Activated CD8-positive, alpha-beta memory T cell treated with anti-CD3 and anti-CD28 coated beads for 36 hours (primary cell): Measurements from ENCODE around the gene TCEA2. TPM values are rescaled to one million over a fixed set of nuclear protein-coding genes. Genes with fewer than 3 reads are reported as not detected.
"Not testable (repeated sequence)": the region's sequence is repeated elsewhere in the genome, so short reads cannot be mapped to it uniquely, and the experiment has no call there.

ENCODE experiments used
- CTCF ChIA-PET: fragments of 350-600 bp; sonication (Branson Sonifier 250); formaldehyde crosslinking; loops from one replicate; lab custom pipeline; 2021; ENCODE audit warnings: antibody characterized with exemption; lab: Charles Lee
- POLR2A ChIA-PET: fragments of 350-600 bp; sonication (Branson Sonifier 250); formaldehyde crosslinking; loops from one replicate; lab custom pipeline; 2021; ENCODE audit warnings: antibody characterized with exemption; lab: Charles Lee
- total RNA-seq, 2 experiments: library from RNA; stranded (reverse); gene quantifications; one replicate each; pipeline ENCODE4 v1.2.3, GENCODE V29; 2021

The TCEA2 gene
- total RNA-seq, 2 experiments from 2014 or later, result 25.9 to 27.5 TPM

DNA sequence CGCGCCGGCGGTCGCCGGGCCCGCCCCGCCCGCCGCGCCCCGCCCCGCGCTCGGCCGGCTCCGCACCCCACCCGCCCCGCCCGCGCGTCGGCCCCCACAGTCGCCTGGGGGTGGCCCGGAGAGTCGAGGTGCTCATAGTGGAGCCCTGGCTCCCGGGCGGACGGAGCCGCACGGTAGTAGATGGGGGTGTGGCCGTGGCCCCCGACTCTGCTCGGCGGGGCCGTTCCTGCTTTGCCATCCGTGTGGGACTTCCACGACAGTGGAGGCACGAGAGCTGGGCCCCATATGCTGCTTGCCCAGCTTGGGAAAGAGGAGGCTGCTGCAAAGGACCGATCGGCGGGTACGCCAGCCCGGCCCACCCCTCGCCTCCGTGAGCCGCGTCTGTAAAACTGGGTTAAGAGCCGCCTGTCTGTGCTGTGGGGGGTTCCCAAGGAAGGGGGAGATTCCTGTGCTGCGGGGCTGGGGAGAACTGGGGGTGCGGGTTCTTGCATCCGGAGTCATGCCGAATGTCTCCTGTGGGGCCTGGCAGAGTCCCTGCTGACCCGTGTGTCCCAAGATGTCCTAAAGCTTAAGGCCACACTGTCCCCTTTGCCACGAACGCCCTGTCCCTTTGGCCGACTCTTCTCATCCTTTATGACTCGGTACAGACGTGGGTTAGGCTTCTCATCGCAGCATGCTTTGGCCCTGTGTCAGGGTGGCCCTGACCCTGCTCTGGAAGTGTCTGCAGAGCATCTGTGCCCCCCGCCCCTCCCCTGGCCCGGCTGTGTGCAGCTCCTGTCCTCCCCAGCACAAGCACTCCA lies 17.2 kb downstream of the TCEA2 start, which contains the start of gene OPRL1:
TSS of gene OPRL1 (plus strand) at position 70 of the 800 bp plus-strand sequence. CDS start 12,639 bp downstream, outside the sequence.
- CTCF ChIA-PET, result interaction anchor here (0.6 to 3.6 kb wide), 5 partner anchors 21 to 439 kb away, joined by 3 to 15 read pairs (median 6); no protein-coding TSS in a partner anchor

DNA sequence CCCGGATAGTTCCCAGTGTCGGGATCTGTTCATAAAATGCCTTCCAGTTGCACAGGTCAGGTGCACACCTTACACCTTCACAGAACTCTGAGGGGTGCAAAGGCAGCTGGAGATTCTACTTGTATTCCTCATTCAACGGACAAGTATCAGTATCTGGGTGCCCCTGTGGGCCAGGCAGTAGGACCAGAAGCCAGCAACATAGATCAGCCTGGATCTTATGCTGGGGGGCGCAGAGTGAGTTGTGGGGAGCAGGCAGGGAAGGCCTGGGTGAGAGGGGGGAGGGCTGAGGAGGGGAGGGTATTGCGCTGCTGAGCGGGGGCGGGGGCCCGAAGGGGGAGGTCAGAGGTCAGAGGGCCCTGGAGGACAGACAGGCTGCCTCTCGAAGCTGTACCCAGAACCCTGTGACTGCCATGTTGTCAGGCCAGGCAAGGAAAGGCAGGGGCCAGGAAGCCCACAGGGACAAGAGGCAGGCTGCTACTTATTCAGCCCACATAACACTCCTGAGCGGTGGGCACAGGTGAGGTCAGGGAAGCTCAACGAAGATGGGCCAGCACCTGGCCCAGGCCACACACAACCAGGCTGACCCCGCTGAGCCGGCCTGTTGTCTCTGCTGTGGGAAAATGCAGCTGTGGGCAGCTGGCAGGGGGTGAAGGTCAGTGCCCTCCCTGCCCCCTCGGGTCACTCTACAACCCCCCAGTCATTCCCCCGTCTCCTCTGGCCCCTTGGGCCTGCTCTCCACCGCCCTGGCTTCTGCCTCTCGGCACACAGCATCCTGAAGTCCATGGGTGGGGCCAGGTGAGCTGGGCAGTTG lies 18.0 kb downstream of the TCEA2 start:
- ChIA-PET CTCF (interaction anchor here (0.6 to 3.6 kb wide), 5 partner anchors 12 to 49 kb away, joined by 3 to 15 read pairs (median 12); no protein-coding TSS in a partner anchor), POLR2A (no interaction called here)

More for the DNA sequence above, 17.2 kb downstream of the TCEA2 start, which contains the start of gene OPRL1:
- POLR2A ChIA-PET, result interaction anchor here (1.1 to 1.2 kb wide), 2 partner anchors 11 to 17 kb away, joined by 3 to 4 read pairs; partner anchors contain the start of gene TCEA2

DNA sequence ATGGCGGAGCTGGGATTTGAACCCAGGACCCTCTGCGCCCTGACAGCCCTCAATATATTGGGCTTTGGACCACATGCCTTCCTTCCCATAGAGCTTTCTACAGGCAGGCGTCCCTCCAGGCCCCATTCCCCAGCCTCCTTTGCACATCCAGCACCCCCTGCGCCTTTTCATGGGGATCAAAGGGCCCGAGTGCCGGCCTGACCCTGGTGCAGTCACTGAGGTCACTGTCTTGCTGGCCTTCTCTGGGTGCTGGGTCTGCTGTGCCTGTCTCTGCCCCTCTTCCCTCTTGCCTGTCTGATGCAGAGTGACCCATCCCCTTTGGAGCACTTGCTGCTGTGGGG lies 18.6 kb downstream of the TCEA2 start:
- ChIA-PET POLR2A (no interaction called here), CTCF (interaction anchor here (1.1 to 3.2 kb wide), 4 partner anchors 12 to 39 kb away, joined by 3 to 15 read pairs (median 8); no protein-coding TSS in a partner anchor)

- CTCF ChIA-PET, result interaction anchor here (1.1 to 2.9 kb wide), 4 partner anchors 13 to 43 kb away, joined by 3 to 12 read pairs (median 7); no protein-coding TSS in a partner anchor
- POLR2A ChIA-PET, result interaction anchor here (0.5 kb wide), 1 partner anchor 450 kb away, joined by 4 read pairs; no protein-coding TSS in a partner anchor
Observed at GRCh38 chr20:64082126-64082731, 19.2 kb downstream of the TCEA2 start.

- POLR2A ChIA-PET, result no interaction called here
- CTCF ChIA-PET, result interaction anchor here (0.8 to 3.1 kb wide), 11 partner anchors 14 to 172 kb away, joined by 3 to 29 read pairs (median 4); partner anchors contain the start of gene PCMTD2
Observed at GRCh38 chr20:64082820-64083377, 19.9 kb downstream of the TCEA2 start.

- POLR2A ChIA-PET, result no interaction called here
- CTCF ChIA-PET, result interaction anchor here (0.7 to 3.1 kb wide), 12 partner anchors 13 to 172 kb away, joined by 3 to 29 read pairs (median 4); partner anchors contain the start of gene PCMTD2
Observed at GRCh38 chr20:64083378-64083803, 20.4 kb downstream of the TCEA2 start.

GRCh38 chr20:64083804-64084684 lies 21.0 kb downstream of the TCEA2 start, which contains the start of gene LKAAEAR1:
TSS of gene LKAAEAR1 (minus strand) at chr20:64084398. CDS start at chr20:64084219, 179 bp downstream.
- POLR2A ChIA-PET, result interaction anchor here (0.7 to 1.1 kb wide), 2 partner anchors 104 to 173 kb away, joined by 3 to 5 read pairs; no protein-coding TSS in a partner anchor

DNA sequence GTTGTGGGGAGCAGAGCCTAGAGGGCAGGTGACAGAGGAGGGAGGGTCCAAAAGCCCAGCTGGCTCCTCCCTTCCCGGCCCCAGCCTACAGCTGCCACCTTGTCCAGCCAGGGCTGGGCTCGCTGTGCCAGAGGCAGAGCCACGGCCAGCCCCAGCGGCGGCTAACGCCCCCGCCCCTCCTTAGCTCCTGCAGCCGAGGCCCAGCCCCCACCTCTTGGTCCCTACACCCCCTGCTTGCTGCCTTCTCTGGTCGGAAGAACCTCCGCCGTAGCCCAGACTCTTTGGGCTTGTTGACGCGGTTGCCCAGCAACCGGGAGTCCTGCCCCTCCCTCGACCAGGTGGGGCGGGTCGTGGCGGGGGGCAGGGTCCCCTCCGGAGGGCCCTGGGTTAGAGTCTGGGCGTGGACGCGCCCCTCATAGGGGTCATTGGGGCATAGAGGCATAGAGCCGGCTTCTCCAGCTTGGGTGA lies 21.7 kb downstream of the TCEA2 start:
- POLR2A ChIA-PET, result interaction anchor here (0.7 to 1.1 kb wide), 2 partner anchors 104 to 173 kb away, joined by 3 to 5 read pairs; no protein-coding TSS in a partner anchor
- CTCF ChIA-PET, result interaction anchor here (0.7 to 3.1 kb wide), 5 partner anchors 12 to 148 kb away, joined by 3 to 29 read pairs (median 3); no protein-coding TSS in a partner anchor

More at GRCh38 chr20:64083804-64084684, 21.0 kb downstream of the TCEA2 start, which contains the start of gene LKAAEAR1:
- CTCF ChIA-PET, result interaction anchor here (0.7 to 3.1 kb wide), 14 partner anchors 12 to 171 kb away, joined by 3 to 29 read pairs (median 4); partner anchors contain the start of gene PCMTD2

GRCh38 chr20:64086801-64087200 lies 23.8 kb downstream of the TCEA2 start:
- CTCF ChIA-PET, result no interaction called here
- POLR2A ChIA-PET, result no interaction called here

- POLR2A ChIA-PET, result not testable (repeated sequence)
Observed at GRCh38 chr20:64087226-64087825, 24.3 kb downstream of the TCEA2 start.

GRCh38 chr20:64088586-64088985 lies 25.6 kb downstream of the TCEA2 start:
- CTCF ChIA-PET, result interaction anchor here (1.4 kb wide), 1 partner anchor 32 kb away, joined by 8 read pairs; no protein-coding TSS in a partner anchor
- POLR2A ChIA-PET, result not testable (repeated sequence)

More at GRCh38 chr20:64087226-64087825, 24.3 kb downstream of the TCEA2 start:
- CTCF ChIA-PET, result not testable (repeated sequence)

DNA sequence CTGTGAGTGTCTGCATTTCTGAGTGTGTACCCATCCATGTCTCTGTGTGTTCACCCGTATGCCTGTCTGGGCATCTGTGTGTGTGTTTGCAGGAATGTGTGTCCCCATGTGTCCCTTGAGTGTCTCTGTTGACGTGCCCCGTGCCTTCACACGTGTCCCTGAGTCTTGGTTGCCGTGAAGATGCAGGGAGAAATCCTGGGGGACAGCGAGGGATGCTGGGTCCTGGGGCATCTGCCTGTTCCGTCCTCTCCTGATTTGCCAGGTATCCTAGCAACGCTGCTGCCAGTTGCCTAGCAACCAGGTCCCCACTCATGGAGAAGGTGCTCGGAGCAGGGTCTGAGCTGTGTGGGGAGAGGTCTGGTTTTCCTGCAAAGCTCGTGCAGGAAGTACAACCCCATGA lies 27.2 kb downstream of the TCEA2 start:
- ChIA-PET CTCF (interaction anchor here (1.3 to 1.4 kb wide), 2 partner anchors 12 to 30 kb away, joined by 4 to 8 read pairs; no protein-coding TSS in a partner anchor), POLR2A (no interaction called here)

- POLR2A ChIA-PET, result no interaction called here
- CTCF ChIA-PET, result no interaction called here
Observed at GRCh38 chr20:64091340-64091739, 28.3 kb downstream of the TCEA2 start.

- CTCF ChIA-PET, result no interaction called here
- POLR2A ChIA-PET, result no interaction called here
Observed at GRCh38 chr20:64091770-64092169, 28.8 kb downstream of the TCEA2 start.

DNA sequence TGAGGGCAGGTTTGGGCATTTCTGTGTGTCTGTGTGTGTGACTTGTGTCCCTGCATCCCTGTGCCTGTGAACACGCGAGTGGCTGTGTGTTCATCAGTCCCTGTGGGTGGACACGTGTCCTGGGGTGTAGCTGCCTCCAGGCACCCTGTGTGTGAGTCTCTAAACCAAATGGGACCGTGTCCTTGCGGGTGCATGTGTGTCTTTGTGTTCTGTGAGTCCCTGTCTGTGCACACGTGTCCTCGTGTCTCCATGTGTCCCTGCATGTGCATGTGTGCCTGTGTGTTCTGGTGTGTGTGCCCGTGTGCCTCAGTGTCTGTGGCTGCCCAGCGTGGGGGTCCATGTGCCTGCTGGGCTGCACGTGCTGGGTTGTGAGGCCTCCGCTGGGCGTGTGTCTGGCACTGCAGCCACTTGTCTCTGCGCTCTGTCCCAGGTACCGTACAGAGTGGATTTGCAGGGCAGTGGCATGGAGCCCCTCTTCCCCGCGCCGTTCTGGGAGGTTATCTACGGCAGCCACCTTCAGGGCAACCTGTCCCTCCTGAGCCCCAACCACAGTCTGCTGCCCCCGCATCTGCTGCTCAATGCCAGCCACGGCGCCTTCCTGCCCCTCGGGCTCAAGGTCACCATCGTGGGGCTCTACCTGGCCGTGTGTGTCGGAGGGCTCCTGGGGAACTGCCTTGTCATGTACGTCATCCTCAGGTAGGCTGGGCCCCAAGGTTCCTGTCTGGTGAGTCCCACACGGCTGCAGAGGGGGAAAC lies 29.4 kb downstream of the TCEA2 start:
- ChIA-PET CTCF (interaction anchor here (0.6 kb wide), 1 partner anchor 28 kb away, joined by 3 read pairs; no protein-coding TSS in a partner anchor), POLR2A (no interaction called here)
